GM12875 (cell line): ENCODE results near the gene TIE1.

ENCODE experiments used
- H3K4me3 ChIP-seq: one replicate; pipeline ENCODE4 v1.5.1; 2011; ENCODE audit warnings: low read depth, low read length, control low read depth
- CTCF ChIP-seq: IDR thresholded peaks from 2 replicates; pipeline ENCODE4 v1.5.1; 2011; ENCODE audit warnings: low read depth, mild to moderate bottlenecking, control low read depth, inconsistent platforms, low read length, moderate library complexity, borderline replicate concordance; ENCODE audit not compliant: insufficient read depth

The TIE1 gene

GRCh38 chr1:43312663-43313515 lies 12.1 kb downstream of the TIE1 start:
- no peak for TF ChIP-seq CTCF
- H3K4me3 ChIP-seq = no peak overlapping the region

- no peak overlapping the region for H3K4me3 ChIP-seq
- TF ChIP-seq CTCF = no peak
Observed at GRCh38 chr1:43313771-43314170, 13.0 kb downstream of the TIE1 start.

GRCh38 chr1:43314233-43314632 lies 13.5 kb downstream of the TIE1 start:
- no peak overlapping the region for H3K4me3 ChIP-seq
- no peak for TF ChIP-seq CTCF

GRCh38 chr1:43315481-43315880 lies 14.7 kb downstream of the TIE1 start:
- TF ChIP-seq CTCF = no peak
- H3K4me3 ChIP-seq = no peak overlapping the region

- H3K4me3 ChIP-seq = no peak overlapping the region
- no peak for TF ChIP-seq CTCF
Observed at GRCh38 chr1:43315963-43316737, 15.4 kb downstream of the TIE1 start.

GRCh38 chr1:43316738-43317520 lies 16.1 kb downstream of the TIE1 start:
- H3K4me3 ChIP-seq = no peak overlapping the region
- peak; percentile 16; the same call in 1 of the 2 replicates for TF ChIP-seq CTCF
